GM12878 (cell line): Measurements from ENCODE around the gene BACE2. TPM values are rescaled to one million over a fixed set of nuclear protein-coding genes. Genes with fewer than 3 reads are reported as not detected.

Experiments
- ATAC-seq: fragments of 200-7000 bp; cut with Tn5 transposase; 3 replicates; pipeline ENCODE4 v1.9.1; 2020; ENCODE audit warnings: mild to moderate bottlenecking, moderate library complexity
- BruUV-seq: library from RNA; stranded (reverse); fragments of 400-500 nt; replicated peaks from 2 replicates; lab custom pipeline; 2021; lab: Mats Ljungman, UMichigan
- CTCF ChIA-PET: fragments of 300-600 bp; sonication (Branson Sonifier 250); formaldehyde crosslinking; extraction: SDS; loops from one replicate; lab custom pipeline; 2021; ENCODE audit warnings: inconsistent platforms; lab: Yijun Ruan, JAX
- POLR2A ChIA-PET: fragments of 350-600 bp; formaldehyde crosslinking; extraction: SDS; loops from one replicate; lab custom pipeline; 2021; ENCODE audit warnings: inconsistent platforms; lab: Charles Lee
- RAD21 ChIA-PET: fragments of 300-600 bp; sonication (Branson Sonifier 250); formaldehyde crosslinking; loops from one replicate; lab custom pipeline; 2023; ENCODE audit warnings: antibody characterized with exemption; ENCODE audit not compliant: unreplicated experiment; lab: Charles Lee
- SMC1A ChIA-PET: fragments of 300-600 bp; sonication (Branson Sonifier 250); formaldehyde crosslinking; loops from one replicate; lab custom pipeline; 2023; ENCODE audit not compliant: unreplicated experiment, uncharacterized antibody; lab: Charles Lee
- DNase-seq: peaks from one replicate; pipeline ENCODE4 v3.0.0-alpha.2; 2011; ENCODE audit warnings: low read depth, low spot score
- FAIRE-seq: peaks from 3 replicates; lab custom pipeline; 2011; peaks lifted over from hg19 to GRCh38; lab: Jason Lieb, UNC
- H2AFZ ChIP-seq: 2 replicates; pipeline ENCODE4 v1.6.0; 2011; ENCODE audit warnings: low read depth, low read length, control low read depth; ENCODE audit not compliant: control insufficient read depth
- H3K27ac ChIP-seq: 2 replicates; pipeline ENCODE4 v1.5.1; 2011; ENCODE audit warnings: control low read depth; ENCODE audit not compliant: control insufficient read depth, insufficient read depth
- H3K27me3 ChIP-seq, 2 experiments: replicated peaks in 1 of 2; 2 replicates each; pipeline versions ENCODE4 v1.6.0 to v1.6.1; 2011; ENCODE audit warnings: low read length in 1 of 2; ENCODE audit not compliant: control insufficient read depth in 2 of 2, insufficient read depth in 2 of 2
- H3K36me3 ChIP-seq, 2 experiments: 2 replicates each; pipeline ENCODE4 v1.5.1; 2011; ENCODE audit warnings: low read length in 1 of 2; ENCODE audit not compliant: control insufficient read depth in 2 of 2, insufficient read depth in 2 of 2
- H3K4me1 ChIP-seq: 2 replicates; pipeline ENCODE4 v1.6.1; 2011; ENCODE audit warnings: mild to moderate bottlenecking, low read length, moderate library complexity, mixed read lengths; ENCODE audit not compliant: control insufficient read depth, insufficient read depth
- H3K4me2 ChIP-seq: 2 replicates; pipeline ENCODE4 v1.6.0; 2011; ENCODE audit warnings: control low read depth; ENCODE audit not compliant: control insufficient read depth, insufficient read depth
- H3K4me3 ChIP-seq: fragments of 200-600 bp; sonication (generic); 2 replicates; pipeline ENCODE4 v1.5.1; 2016
- H3K79me2 ChIP-seq: 2 replicates; pipeline ENCODE4 v1.6.0; 2011; ENCODE audit warnings: low read length; ENCODE audit not compliant: control insufficient read depth, insufficient read depth
- H3K9ac ChIP-seq: 2 replicates; pipeline ENCODE4 v1.8.0; 2011; ENCODE audit warnings: low read length, control low read depth, mixed read lengths; ENCODE audit not compliant: control insufficient read depth, insufficient read depth
- H3K9me3 ChIP-seq: replicated peaks from 3 replicates; pipeline ENCODE4 v1.5.1; 2011; ENCODE audit warnings: mild to moderate bottlenecking, low read length; ENCODE audit not compliant: control insufficient read depth, insufficient read depth
- H4K20me1 ChIP-seq: 2 replicates; pipeline ENCODE4 v1.6.0; 2011; ENCODE audit not compliant: control insufficient read depth, insufficient read depth
- BMI1 ChIP-seq: fragments of 450-650 bp; IDR thresholded peaks from 2 replicates; pipeline ENCODE4 v1.6.1; 2016; ENCODE audit warnings: mild to moderate bottlenecking, moderate library complexity, borderline replicate concordance
- CEBPB ChIP-seq, 2 experiments: fragments of 150-350 bp in 1 of 2; IDR thresholded peaks; 2 replicates each; pipeline ENCODE4 v1.6.1; 2012 to 2014; ENCODE audit warnings: low read depth in 2 of 2, low read length in 2 of 2, borderline replicate concordance in 1 of 2, inconsistent platforms in 1 of 2
- CHD4 ChIP-seq: fragments of 200-600 bp; sonication (generic); IDR thresholded peaks from 2 replicates; pipeline ENCODE4 v1.6.1; 2016; ENCODE audit warnings: mild to moderate bottlenecking
- ESRRA ChIP-seq: IDR thresholded peaks from 2 replicates; pipeline ENCODE4 v1.6.1; 2012; ENCODE audit warnings: mild to moderate bottlenecking, low read length, improper control_type of control experiment
- ETV6 ChIP-seq, 2 experiments: fragments of 450-650 bp in 1 of 2; IDR thresholded peaks in 1 of 2; conservative IDR thresholded peaks in 1 of 2; 2 replicates each; pipeline ENCODE4 v1.6.1; 2014; ENCODE audit warnings: antibody characterized with exemption in 1 of 2, borderline replicate concordance in 1 of 2, low read depth in 1 of 2, mild to moderate bottlenecking in 1 of 2, moderate library complexity in 1 of 2
- NR2F1 ChIP-seq: fragments of 450-650 bp; conservative IDR thresholded peaks from 2 replicates; pipeline ENCODE4 v1.6.1; 2017; ENCODE audit warnings: mild to moderate bottlenecking
- RELA ChIP-seq: fragments of 450-650 bp; IDR thresholded peaks from 2 replicates; pipeline ENCODE4 v1.8.0; 2014; ENCODE audit warnings: borderline replicate concordance; ENCODE audit not compliant: partially characterized antibody
- SMC3 ChIP-seq: IDR thresholded peaks from 2 replicates; pipeline ENCODE4 v1.6.1; 2011; ENCODE audit warnings: low read length, improper control_type of control experiment, borderline replicate concordance
- SUPT20H ChIP-seq: IDR thresholded peaks from 2 replicates; pipeline ENCODE4 v1.6.1; 2011; ENCODE audit warnings: low read depth, mild to moderate bottlenecking, low read length, moderate library complexity, borderline replicate concordance; ENCODE audit not compliant: control insufficient read depth
- ZZZ3 ChIP-seq: IDR thresholded peaks from 2 replicates; pipeline ENCODE4 v1.6.1; 2011; ENCODE audit warnings: low read depth; ENCODE audit not compliant: control insufficient read depth, insufficient read length
- WGBS: methylation state at CpG from one replicate; pipeline ENCODE4 v1.1.6; 2016; ENCODE audit warnings: low lambda C conversion rate; ENCODE audit not compliant: insufficient replicate concordance, insufficient coverage; ENCODE audit errors: missing lambda C conversion rate; 5-methylcytosine and 5-hydroxymethylcytosine counted together
- in situ Hi-C: fragments of 300-500 bp; cut with MboI; formaldehyde crosslinking; loops from 9 replicates; pipeline ENCODE4 v1.14.3; 2018; ENCODE audit warnings: mixed read lengths
- intact Hi-C: fragments of 100-400 bp; cut with micrococcal nuclease; formaldehyde crosslinking; loops from one replicate; pipeline ENCODE4 v1.14.2; 2022; ENCODE audit not compliant: unreplicated experiment
- polyA plus RNA-seq, 11 experiments: library from polyadenylated mRNA; depleted of rRNA in 4 of 11; unstranded in 6 of 11; stranded (reverse) in 5 of 11; fragments of >200 nt; fragmentation: Nextera tagmentation in 4 of 11; fragmentation: Illumina TruSeq in 1 of 11; extraction: Ambion mirVana in 4 of 11; extraction: Trizol in 1 of 11; gene quantifications; 1 replicate in 1 of 11; 2 replicates in 10 of 11; pipeline versions ENCODE4 v1.2.1 to v1.2.3, GENCODE V29; 2011 to 2016; ENCODE audit warnings: inconsistent platforms in 2 of 11, missing spikeins in 2 of 11, low read depth in 1 of 11
- total RNA-seq, 4 experiments: library from RNA; depleted of rRNA in 3 of 4; stranded (reverse); fragments of >200 nt in 3 of 4; fragmentation: Illumina TruSeq in 1 of 4; extraction: Trizol in 1 of 4; gene quantifications; 2 replicates each; pipeline versions ENCODE4 v1.2.1 to v1.2.3, GENCODE V29; 2013 to 2021
- TF ChIP-seq, protein P1 (sequence below): IDR thresholded peaks from 2 replicates; pipeline ENCODE4 v1.6.1; 2011; ENCODE audit warnings: low read depth, low read length, improper control_type of control experiment, borderline replicate concordance

The BACE2 gene
- total and polyA plus RNA-seq, 10 of the 15 experiments (the other 5 are each of a cell fraction or from before 2014, with no cell fraction given): 0.04 to 0.69 (median 0.18) TPM; not detected in 5

DNA sequence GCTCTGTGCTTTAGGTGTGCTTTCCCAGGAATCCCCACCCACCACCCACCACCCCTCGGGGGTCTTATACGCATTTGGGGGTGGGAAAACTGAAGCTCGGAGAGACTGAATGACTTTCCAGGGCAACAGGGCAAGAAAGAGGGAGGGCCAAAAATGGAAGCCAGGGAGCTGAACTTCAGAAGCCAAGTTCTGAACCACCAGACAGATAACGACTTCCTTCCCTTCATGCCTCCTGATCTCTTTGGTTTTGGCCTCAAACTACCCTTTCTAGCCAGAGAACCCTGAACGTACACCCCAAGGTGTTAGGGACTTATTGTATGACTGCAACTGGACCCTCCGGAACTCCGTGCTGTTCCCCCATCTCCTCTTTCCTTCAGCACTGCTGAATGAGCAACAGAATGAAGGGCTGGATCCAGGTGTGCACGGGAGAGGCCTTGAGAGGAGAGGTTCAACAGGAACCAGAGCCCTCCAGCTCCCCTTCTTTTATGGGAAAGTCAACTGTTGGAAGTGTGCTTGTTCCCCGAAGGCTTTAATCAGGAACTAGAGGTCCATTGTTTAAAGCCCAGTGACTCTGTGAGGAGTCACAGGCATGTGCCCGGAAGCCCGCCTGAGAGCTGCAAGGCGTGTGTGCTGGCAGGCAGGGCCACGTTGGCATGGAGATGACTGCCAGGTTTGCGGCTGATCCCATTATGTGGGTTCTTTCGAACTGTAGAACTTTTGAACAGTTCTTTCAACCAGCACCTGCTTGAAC lies 3.1 kb downstream of the BACE2 start:
- ChIA-PET RAD21 (no interaction called here), SMC1A (no interaction called here), CTCF (interaction anchor here (1.1 to 1.3 kb wide), 3 partner anchors 47 to 241 kb away, joined by 3 read pairs; no protein-coding TSS in a partner anchor), POLR2A (no interaction called here)
- no peaks in the 10 kb centered on the region for H3K9me3 ChIP-seq
- no peak overlapping the region for H3K4me2 ChIP-seq
- no peaks in the 10 kb centered on the region for H4K20me1 ChIP-seq
- H3K79me2 ChIP-seq: no peaks in the 10 kb centered on the region
- no peak overlapping the region for H3K4me3 ChIP-seq
- H3K4me1 ChIP-seq: no peaks in the 10 kb centered on the region
- H2AFZ ChIP-seq: no peak overlapping the region
- WGBS: 34% methylated on average over 15 of the region's 15 CpGs
- intact Hi-C loops (no loop called here), in situ Hi-C loops (no loop called here)
- DNase-seq: no peak
- no peak overlapping the region for H3K27ac ChIP-seq
- no TSS peak for BruUV-seq
- no peaks in the 10 kb centered on the region for H3K36me3 ChIP-seq
- FAIRE-seq: no peak
- no peak for TF ChIP-seq NR2F1
- TF ChIP-seq BMI1: no peak
- no peak for TF ChIP-seq ESRRA
- TF ChIP-seq, protein P1, sequence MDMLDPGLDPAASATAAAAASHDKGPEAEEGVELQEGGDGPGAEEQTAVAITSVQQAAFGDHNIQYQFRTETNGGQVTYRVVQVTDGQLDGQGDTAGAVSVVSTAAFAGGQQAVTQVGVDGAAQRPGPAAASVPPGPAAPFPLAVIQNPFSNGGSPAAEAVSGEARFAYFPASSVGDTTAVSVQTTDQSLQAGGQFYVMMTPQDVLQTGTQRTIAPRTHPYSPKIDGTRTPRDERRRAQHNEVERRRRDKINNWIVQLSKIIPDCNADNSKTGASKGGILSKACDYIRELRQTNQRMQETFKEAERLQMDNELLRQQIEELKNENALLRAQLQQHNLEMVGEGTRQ: no peak
- no peak for TF ChIP-seq ZZZ3
- no peak for TF ChIP-seq SUPT20H
- TF ChIP-seq SMC3: no peak
- TF ChIP-seq RELA: no peak
- TF ChIP-seq CHD4: no peak
- TF ChIP-seq CEBPB (IDR thresholded peaks at IDR 0.05; ENCODE audit: borderline replicate concordance in 1 of 2, low read depth in 2 of 2, low read length in 2 of 2): no peak
- TF ChIP-seq ETV6 (conservative IDR thresholded peaks at IDR 0.05 in 1 of 2, IDR thresholded peaks at IDR 0.05 in 1 of 2; ENCODE audit: borderline replicate concordance in 1 of 2, low read depth in 1 of 2): no peak
- H3K9ac ChIP-seq: no peak overlapping the region
- peaks cover 0 to 7% of the 10 kb centered on the region in 2 experiments for H3K27me3 ChIP-seq
- no peak for ATAC-seq
